HG03097 (cell line): ENCODE results near the gene CREB5.

Source experiments
- ATAC-seq: cut with Tn5 transposase; IDR thresholded peaks from one replicate; pipeline ENCODE4 v1.9.1; 2021; ENCODE audit not compliant: unreplicated experiment, low FRiP score

Gene CREB5

DNA sequence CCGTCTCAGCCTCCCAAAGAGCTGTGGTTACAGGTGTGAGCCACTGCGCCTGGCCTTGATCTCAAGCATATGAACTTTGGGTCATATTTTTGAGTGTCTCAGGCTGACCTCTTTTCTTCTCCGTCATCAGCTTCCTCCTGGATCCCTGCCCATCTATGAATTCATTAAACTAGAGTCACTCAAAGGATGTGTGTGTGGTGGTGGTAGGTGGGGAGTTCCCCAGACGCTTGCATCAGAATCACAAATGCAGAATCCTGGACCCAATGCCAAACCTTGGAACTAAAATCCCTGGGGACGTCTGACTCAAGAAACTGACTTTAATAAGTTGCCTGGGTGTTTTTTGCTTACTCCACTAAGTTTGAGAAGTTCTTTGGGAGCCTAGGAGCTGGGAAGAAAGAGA is 6.7 kb upstream of the CREB5 start:
- no peak for ATAC-seq

DNA sequence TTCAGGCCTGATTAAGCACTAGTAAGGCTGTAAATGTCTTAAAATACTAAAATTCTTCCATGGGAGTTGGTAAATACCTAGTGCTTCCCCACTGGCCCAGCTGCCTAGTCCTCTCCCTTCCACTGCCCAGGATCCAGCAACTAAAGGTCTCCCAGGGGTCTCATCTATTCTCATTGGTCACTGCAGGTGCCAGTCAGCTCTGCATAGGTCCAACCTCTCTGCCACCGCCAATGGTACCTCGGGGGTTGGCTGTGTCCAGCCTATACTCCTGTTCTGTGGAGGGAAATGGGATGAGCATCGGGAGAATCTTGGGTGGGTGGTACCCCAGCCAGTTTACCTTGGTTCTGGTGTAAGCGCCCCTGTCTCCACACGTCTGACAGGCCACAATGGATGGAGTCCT is 6.1 kb upstream of the CREB5 start:
- ATAC-seq: no peak

DNA sequence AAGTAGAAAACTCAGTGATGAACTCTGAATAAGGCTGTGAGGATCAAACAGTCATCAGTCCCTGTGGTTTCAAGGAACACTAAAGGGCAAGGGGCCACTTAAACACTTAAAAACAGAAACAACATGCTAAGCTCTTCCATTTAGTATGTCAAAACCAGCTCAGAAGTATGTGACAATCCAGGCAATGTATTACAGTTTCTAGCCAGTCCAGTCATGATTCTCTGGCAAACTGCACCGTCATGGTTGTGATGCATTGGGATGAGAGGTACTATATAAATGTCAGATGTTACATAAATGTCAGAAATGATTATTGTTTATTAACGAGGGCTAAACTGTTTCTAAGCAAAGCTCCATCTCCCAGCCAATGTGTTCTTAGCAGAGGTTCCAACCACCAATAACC is 4.7 kb upstream of the CREB5 start:
- ATAC-seq: no peak

DNA sequence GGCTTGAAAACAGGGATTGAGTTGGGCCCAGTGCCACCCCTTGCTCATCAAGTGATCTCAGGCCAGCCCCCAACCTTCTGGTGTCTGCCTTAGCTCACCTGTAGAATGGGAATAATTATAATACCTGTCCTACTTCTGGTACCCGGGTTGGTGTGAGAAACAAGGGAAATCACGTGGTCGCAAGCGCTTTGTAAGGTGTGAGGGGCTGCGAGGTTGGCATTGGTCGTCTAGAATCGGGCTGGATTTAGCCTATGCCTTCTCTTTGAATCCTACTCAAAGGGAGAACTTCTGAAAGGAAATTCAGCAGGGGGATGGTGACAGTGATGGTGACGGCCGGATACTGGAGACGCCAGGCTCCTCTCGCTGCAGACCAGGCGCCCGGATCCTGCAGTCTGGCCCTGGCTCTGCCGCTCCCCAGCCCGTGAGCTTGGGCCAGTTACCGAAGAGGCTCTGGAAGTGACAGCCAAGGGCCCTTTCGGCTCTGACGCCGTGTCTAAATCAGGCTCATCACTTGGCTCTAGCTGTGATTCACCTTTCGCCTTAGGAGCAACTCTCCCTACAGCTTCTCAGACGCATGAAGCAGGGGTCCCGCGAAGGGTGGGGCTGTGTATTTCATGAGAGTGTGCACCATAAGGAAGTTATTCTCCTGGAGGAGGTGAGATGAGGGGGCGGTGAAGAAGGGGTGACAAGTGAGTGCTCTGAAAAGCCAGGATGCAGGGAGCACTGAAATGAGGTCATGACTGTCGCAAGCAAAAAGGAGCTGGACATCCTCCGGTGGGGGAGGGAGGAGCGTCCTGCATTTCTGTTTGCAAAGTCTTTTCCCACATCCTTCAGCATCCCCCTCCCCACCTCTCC is 4.0 kb upstream of the CREB5 start:
- no peak for ATAC-seq

DNA sequence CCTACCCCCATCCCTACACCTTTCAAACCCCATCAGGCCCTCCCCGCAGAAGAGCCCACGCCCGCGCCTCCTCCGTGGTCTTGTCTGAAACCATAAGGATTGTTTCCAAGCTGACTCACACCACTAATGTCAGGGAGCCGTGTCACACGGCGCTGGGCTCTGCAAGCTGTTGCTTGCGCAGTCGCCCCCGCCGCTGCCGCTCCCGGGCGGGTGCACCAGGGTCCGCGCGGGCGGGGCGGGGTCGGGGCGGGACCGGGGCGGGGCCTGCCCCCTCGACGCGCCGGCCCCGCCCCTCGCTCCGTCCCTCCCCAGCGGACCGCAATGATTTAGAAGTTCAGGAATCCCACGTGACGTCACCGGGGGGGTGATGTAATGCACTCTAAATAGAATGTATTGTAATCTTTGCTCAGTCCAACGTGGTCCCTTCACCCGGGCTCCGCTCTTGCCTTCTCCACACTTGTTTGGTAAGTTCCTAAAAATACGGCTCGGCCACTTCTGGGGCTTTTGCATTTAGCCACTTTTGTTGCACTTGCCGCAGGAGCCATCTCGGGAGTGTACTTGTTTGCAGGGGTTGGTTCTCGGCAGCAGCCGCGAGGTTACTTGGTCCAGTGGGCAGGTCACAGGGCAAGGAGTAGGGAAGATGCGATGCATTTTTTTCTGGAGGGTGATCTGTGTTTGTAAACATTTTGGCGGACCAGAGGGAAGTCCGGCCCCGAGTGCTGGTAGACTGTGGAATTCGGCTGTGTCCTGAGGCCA is 3.2 kb upstream of the CREB5 start:
- ATAC-seq: no peak

DNA sequence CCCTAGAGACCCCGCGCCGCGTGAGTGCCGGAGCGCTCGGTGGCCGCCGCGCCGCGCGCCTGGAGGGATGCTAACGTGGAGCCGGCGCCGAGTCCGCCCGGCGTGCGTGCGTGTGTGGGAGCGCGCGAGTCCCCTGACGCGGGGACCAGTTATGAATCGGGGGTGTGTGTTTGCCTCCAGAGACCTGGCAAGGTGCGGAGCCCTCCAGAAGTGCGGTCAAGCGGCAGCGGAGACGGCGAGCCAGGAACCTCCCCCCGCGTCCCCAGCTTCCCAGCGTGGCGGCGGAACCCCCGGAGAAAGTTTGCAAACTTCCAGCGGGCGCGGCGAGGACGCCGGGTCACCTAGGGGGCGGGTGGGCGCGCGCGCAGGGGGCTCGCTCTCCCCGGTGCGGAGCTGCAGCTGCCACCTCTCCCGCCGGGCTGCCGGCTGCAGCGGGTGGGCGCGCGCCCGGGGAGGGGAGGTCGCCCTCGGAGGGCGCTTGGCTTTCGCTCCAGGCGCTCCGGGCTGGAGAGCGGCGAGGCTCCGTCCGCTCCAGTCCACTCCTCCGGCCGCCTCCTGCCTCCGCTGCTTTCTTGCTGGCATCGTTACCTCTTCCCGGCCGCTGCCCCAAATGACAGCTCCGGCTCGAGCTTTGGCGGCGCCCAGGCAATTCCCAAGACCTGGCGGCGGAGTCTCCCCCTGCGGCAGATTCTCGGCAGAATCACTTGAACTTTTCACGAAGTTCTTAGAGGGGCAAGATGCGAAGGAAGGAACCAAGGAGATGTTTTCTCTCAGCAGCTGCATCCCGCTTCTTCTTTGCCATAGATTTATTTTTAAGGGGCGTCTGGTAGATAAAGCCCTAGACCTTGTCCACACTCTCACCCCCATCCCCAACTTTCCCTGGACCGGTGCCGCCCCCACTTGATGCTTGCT is 2.3 kb upstream of the CREB5 start:
- no peak for ATAC-seq

DNA sequence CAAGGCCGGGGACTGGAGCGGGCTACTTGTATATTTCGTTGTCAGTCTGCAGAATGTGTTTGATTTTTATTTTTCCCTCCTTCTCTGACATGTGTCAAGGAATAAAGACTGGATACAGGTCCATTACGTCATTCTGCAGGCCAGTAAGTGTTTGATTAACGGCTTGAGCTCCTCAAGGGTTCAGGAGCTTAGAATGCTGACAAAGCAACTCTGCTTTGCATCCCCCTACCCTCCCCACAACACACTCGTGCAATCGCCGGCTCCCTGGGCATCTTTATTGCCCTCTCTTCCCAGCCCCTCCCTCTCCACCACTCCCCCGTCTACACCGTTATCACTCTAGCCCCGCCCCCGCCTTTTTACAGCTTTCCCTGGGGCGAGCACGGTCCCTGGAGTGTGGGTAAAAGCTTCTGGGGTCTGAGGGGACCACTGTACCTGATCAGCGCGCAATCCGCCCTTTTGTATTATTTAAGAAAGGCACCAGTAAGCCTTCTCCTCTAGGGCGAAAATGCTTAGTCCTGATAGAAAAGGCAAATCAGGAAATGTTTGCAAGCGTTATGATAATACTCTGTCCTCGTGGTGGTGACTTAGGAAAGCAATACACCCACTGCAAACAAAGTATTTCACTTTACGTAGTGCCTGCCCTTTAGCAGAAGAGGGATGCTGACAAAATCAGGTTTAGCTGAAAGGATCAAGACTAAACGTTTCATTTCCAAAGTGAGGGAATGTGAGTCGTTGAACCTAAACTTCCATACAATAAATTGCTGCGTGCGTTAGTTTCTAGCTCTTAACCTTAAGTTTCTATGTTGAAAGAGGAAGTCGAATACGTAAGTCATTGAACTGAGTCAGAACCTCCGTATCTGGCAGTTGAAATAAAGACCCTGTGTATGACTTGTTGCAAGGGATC is 1.4 kb upstream of the CREB5 start:
- ATAC-seq: no peak

DNA sequence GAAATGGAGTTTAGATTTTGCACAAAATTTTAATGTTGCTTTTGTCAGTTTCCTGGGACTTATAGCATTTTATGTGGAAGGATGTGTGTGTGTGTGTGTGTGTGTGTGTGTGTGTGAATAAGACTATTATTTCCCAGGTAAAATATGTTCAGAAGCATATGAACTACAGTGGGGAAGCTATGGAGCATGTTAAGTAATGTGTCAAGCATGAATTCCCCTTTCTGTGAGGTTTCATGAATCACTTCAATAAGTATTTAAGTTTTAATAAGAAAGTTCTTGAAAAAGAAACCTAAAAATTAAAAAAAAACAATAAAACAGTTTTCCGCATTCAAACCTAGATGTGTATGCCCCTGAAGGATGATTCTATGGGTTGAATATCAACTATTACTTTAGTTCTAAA is 693 bp downstream of the CREB5 start:
- ATAC-seq: no peak

DNA sequence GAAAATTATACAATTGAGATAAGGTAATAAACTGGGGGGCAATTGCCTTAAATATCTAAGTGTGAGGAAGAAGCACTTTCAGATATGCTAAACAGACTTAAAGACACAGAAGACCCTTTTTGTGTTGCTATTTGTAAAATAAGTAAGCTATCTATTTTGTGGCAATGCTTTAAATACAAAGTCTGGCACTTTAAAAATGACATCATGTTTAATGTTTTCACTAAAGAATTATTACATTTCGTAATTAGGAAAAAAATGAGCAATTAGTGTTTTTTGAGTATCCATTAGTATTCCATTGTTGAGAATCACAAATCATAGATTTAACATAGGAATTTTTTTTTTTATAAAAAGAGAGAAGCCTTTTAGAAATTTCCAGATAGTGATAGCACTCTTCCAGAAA is 2.1 kb downstream of the CREB5 start:
- ATAC-seq: no peak

DNA sequence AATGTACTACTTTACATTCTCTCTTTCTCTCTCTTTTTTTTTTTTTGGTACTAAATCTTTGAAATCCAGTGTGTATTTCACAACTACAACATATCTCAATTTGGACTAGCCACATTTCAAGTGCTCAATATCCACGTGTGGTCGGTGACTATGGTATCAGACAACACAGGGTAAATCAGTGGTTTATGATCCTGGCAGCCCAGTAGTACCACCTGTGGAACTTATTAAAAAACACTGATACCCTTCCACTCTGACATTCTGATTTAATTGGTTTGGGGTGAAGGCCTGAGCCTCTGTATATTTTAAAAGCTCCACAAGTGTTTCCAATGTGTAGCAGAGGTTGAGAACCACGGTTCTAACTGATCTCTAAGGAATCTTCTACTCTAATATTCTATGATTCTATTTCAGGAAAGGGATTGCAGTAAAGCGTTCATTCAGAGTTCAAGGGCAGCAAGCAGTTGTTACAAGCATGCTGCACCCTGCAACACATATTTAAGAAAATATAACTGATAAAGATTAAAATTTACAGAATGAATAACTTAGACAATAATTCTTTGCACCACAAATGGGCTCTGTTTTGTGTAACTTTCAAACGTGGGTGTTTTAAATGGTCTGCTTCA is 5.1 kb downstream of the CREB5 start:
- ATAC-seq: no peak

DNA sequence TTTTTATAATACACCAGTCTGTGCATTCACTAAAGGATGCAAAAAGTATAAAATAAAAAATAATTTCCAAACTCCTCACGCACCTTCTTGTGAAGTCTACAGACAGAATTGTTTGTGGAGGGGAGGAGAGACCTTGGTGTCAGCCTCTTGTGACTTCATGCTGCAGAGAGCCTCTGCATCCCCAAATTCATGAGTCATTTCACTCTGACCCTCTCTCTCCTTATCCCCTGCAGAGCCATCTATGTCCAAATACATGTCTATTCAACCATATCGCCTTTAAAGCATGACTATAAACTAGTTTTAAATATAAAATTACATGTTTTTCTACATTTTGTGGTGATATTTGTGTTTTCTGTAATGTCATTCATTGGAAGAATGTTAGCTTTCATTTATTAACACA is 6.0 kb downstream of the CREB5 start:
- no peak for ATAC-seq

DNA sequence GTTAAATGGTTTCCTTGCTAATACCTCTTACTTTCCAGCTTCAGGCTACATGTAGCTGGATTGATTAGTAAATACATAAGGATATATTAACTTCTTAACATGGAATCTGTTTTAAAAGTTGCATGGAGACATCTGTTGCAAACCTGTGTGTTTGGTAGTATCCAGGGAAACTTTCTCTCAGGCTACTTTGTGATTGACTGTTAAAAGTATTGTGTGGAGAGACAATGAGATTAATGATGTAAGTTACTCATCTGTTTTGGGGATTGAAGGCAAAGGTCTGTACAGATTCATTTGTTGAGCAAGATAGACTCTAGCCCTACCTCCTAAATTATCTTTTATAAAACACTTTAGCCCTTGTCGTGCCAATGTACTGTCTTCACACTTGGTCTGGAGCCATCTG is 6.6 kb downstream of the CREB5 start:
- no peak for ATAC-seq

DNA sequence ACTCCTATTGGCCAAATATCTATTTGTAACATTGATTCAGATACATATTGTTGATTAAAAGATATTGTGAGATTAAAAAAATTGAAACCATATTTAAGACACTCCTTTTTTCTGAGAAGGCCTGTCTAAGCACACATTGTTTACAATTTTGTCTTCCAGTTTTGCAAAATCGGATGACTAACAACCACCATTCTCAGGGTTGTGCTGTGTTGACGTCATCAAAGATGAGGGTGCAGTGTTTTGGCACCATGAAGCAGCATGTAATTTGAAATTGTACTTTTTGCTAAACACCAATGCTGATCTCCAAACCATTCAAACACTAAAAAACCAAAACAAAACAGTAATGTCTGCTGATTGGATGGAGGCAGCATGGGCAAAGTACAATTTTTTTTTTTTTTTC is 7.4 kb downstream of the CREB5 start:
- no peak for ATAC-seq

DNA sequence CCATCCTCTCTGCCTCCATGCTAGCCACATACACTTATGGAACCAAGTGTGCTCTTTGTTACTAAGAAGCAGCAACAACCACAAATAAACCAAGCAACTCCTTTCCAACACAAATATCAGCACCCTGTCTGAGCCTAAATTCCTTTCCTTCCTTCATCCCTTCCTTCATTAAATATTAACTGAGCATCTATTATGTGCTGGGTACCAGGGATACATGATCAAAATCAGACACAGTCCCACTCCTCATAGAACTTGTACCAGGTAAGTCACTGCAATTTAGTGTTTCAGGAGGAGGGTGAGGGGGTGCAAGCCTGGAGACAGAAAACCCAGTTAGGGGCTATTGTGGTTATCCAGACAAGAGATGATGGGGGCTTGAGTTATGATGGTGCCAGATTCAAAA is 10.8 kb downstream of the CREB5 start:
- ATAC-seq: no peak

DNA sequence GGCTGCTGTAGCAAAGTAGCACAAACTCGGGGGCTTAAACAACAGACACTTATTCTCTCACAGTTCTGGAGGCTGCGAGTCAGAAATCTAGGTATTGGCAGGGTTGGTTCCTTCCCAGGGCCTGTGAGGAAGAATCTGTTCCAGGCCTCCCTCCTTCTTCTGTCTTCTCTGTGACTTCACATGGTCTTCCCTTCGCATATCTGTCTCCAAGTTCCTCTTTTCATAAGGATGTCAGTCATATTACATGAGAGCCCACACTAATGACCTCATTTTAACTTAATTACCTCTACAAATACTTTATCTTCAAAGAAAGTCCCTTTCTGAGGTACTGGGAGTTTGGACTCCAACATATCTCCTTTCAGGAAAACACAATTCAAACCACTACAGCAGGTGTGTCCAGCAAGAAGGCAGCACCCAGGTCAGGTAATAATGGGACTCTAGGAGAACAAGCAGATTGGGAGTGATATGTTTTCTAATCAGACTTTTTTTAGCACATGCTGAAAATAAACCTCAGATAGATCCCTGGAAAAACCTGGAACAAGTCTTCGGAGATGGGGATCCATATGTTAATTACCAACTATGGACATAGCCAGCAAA is 11.7 kb downstream of the CREB5 start:
- no peak for ATAC-seq

DNA sequence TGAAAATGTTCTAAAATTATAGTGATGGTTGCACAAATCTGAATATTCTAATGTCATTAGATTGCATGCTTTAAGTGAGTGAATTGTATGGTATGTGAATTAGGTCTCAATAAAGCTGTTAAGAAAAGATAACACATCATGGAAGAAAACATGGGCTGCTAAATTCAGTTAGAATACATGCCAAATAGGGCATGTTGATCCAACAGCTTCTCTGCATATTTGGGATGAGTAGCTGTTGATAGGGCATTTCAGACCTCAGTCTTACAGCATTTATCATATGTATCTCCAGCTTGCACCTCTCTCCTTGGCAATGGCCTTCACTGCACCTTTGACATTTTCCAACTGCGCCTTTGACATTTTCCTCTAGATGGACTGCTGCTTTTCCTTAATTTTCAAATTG is 13.2 kb downstream of the CREB5 start:
- ATAC-seq: no peak

DNA sequence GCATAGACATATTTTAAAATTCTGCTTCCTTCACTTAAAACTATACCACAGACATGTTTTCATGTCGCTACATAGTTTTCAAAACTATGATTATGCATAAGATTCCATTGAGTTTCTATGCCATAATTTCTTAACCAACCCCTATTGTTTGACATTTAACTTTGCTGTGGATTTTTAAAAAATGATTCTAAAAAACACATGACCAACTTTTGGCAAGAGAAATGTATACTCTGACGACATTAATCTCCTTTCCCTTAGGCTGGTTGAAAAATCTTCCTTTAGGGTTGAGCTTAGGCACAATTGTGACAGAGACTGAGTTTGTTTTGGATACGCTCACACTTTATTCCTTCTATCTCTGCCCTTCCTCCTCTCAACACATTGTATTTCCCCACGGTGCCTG is 14.9 kb downstream of the CREB5 start:
- no peak for ATAC-seq

DNA sequence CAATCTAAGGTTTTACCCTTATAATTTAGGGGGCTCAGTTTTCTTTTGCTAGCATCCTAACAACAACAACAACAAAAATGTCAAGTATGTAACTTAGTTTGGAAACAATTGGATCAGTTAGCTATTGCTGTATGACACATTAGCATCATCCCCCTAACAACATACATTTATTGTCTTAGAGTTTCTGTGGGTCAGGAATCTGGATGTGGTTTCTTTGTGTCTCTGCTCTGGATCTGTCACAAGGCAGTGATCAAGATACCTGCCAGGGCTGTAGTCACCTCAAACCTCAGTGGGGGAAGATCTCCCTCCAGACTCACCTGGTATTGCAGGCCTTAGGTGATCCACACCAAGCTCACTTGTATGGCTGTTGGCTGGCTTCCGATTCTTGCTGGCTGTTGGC is 18.3 kb downstream of the CREB5 start:
- no peak for ATAC-seq

DNA sequence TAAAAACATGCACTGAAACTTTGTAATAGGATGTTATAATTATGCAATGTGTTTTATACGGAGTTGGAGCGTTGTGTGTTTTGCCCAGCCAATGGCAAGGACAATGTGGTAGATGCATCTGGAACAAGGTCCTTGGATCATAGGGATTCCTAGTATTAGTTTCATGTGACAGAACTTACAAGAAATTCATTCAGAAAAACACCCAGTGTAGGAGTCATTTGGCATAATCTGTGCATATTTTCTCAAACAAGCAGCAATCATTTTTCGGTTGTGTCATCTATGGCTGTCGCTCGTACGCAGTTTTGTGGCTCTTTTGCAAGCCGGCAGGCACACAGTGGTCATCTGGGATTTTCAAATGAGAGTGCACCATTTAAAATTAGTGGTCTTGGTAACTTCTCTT is 19.8 kb downstream of the CREB5 start:
- no peak for ATAC-seq
